Measurements from ENCODE around the gene TSPAN10. TPM values are rescaled to one million over a fixed set of nuclear protein-coding genes. Genes with fewer than 3 reads are reported as not detected.

TSPAN10 gene
- total RNA-seq, 1 donor from 2014 or later, result 1.1 TPM

DNA sequence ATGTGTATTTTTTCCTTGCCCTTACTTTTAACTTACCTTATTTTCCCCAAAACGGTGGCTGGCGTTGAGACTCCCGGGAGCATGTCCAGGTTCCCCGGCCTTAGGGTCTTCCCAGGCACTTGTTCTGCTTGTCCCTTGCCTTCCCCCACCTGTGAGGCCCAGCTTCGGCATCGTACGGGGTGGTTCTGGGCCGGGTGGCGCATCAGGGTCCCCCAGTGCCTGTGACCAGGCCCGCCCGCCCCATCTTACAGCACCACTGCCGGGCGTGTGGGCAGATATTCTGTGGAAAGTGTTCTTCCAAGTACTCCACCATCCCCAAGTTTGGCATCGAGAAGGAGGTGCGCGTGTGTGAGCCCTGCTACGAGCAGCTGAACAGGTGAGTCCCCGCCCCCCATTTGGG lies 54.2 kb downstream of the TSPAN10 start:
- intact Hi-C loops (cut with DNase I), result no loop called here
- no peaks in the 10 kb centered on the region for H3K4me1 ChIP-seq
- TF ChIP-seq, protein P1, sequence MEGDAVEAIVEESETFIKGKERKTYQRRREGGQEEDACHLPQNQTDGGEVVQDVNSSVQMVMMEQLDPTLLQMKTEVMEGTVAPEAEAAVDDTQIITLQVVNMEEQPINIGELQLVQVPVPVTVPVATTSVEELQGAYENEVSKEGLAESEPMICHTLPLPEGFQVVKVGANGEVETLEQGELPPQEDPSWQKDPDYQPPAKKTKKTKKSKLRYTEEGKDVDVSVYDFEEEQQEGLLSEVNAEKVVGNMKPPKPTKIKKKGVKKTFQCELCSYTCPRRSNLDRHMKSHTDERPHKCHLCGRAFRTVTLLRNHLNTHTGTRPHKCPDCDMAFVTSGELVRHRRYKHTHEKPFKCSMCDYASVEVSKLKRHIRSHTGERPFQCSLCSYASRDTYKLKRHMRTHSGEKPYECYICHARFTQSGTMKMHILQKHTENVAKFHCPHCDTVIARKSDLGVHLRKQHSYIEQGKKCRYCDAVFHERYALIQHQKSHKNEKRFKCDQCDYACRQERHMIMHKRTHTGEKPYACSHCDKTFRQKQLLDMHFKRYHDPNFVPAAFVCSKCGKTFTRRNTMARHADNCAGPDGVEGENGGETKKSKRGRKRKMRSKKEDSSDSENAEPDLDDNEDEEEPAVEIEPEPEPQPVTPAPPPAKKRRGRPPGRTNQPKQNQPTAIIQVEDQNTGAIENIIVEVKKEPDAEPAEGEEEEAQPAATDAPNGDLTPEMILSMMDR (IDR thresholded peaks at IDR 0.05), result no peak
- no peaks in the 10 kb centered on the region for H3K27me3 ChIP-seq
- no peak overlapping the region for H3K27ac ChIP-seq
- ATAC-seq, result no peak
- peaks cover 97% of the 10 kb centered on the region for H3K36me3 ChIP-seq
- H3K9me3 ChIP-seq, result no peaks in the 10 kb centered on the region
- no peak for DNase-seq
- no peak overlapping the region for H3K4me3 ChIP-seq

DNA sequence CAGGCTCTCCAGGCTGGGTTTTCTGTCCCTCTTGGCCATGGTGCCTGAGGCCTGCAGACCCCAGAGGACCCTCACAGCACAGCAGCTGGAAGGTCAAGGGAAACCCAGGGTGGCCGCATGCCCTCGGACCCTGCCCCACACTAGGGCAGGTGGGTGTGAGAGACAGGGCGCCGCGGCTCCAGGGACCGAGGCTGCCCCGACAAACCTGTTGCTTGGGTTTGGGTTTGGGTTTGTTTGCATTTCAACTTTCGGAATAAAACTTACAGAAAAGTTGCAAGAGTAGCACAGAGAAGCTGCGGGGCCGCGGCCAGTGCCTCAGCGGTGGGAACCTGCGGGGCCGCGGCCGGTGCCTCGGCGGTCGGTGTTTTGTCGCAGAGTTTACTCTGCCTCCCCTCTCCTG lies 54.6 kb downstream of the TSPAN10 start:
- Histone ChIP-seq H3K4me3 (no peak overlapping the region), H3K27ac (no peak overlapping the region), H3K36me3 (peaks cover 97% of the 10 kb centered on the region), H3K4me1 (no peaks in the 10 kb centered on the region), H3K9me3 (no peaks in the 10 kb centered on the region), H3K27me3 (no peaks in the 10 kb centered on the region)
- ATAC-seq (no peak), DNase-seq (no peak)
- TF ChIP-seq, protein P1 (IDR thresholded peaks at IDR 0.05), result no peak
- intact Hi-C loops (cut with DNase I), result no loop called here

DNA sequence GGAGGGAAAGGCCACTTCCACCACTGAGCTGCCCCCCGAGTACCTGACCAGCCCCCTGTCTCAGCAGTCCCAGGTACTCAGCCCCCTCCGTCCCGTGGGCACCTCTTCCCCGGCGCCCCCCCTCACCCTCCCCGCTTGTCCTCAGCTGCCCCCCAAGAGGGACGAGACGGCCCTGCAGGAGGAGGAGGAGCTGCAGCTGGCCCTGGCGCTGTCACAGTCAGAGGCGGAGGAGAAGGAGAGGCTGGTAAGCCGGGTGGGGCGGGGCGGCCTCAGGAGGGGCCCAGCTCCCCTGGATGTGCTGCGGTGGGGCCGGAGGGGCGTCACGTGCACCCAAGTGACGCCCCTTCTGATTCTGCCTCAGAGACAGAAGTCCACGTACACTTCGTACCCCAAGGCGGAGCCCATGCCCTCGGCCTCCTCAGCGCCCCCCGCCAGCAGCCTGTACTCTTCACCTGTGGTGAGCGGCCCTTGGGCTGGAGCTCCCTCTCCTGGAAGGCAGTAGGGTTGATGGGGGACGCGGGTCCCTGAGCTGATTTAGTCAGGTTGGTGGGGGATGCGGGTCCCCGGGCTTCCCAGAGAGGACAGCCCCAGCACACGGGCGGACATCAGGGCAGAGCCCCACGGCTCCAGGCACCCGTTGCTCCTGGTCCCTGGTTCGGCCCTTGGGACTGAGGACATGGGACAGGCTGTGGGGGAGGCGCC lies 56.7 kb downstream of the TSPAN10 start:
- H3K9me3 ChIP-seq, result no peaks in the 10 kb centered on the region
- H3K27me3 ChIP-seq, result no peaks in the 10 kb centered on the region
- TF ChIP-seq, protein P1 (IDR thresholded peaks at IDR 0.05), result no peak
- H3K4me1 ChIP-seq, result no peaks in the 10 kb centered on the region
- H3K27ac ChIP-seq, result no peak overlapping the region
- intact Hi-C loops (cut with DNase I), result no loop called here
- ATAC-seq, result no peak
- no peak for DNase-seq
- H3K36me3 ChIP-seq, result peaks cover 97% of the 10 kb centered on the region
- H3K4me3 ChIP-seq, result no peak overlapping the region

DNA sequence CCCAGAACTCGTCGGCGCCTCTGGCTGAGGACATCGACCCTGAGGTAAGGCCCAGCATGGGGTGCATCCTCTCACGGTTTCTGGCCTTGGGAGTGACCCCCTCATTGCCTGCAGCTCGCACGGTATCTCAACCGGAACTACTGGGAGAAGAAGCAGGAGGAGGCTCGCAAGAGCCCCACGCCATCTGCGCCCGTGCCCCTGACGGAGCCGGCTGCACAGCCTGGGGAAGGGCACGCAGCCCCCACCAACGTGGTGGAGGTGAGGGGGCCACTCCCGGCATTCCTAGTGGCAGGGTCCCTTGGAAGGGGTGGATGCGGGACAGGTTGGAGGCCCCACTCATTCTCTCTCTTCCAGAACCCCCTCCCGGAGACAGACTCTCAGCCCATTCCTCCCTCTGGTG lies 57.8 kb downstream of the TSPAN10 start:
- DNase-seq, result no peak
- Histone ChIP-seq H3K4me3 (no peak overlapping the region), H3K27me3 (no peaks in the 10 kb centered on the region), H3K9me3 (no peaks in the 10 kb centered on the region), H3K36me3 (peaks cover 97% of the 10 kb centered on the region), H3K27ac (no peak overlapping the region), H3K4me1 (no peaks in the 10 kb centered on the region)
- TF ChIP-seq, protein P1 (IDR thresholded peaks at IDR 0.05), result no peak
- intact Hi-C loops (cut with DNase I), result no loop called here
- ATAC-seq, result no peak

DNA sequence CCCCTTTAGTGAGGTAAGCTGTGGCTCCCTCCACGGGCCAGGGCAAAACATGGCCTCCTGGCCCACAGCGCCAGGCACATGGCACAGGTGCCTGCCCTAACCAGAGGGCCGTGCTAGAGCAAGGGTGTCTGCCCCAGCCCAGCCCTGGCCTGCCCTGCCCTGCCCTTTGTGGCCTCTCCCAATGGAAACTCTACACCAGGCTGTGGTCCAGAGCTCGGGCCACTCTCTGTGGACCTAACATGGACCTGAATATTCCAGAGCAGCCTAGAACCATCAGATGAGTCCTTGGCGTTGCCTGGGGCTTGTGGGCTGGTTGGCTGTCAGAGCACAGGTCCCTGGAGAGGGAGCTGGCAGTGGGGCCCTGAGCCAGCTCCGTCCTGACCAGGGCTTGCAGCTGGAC lies 58.2 kb downstream of the TSPAN10 start:
- ATAC-seq (no peak), DNase-seq (no peak)
- no peak overlapping the region for H3K27ac ChIP-seq
- no peaks in the 10 kb centered on the region for H3K9me3 ChIP-seq
- H3K4me1 ChIP-seq, result no peaks in the 10 kb centered on the region
- H3K27me3 ChIP-seq, result no peaks in the 10 kb centered on the region
- intact Hi-C loops (cut with DNase I), result no loop called here
- TF ChIP-seq, protein P1 (IDR thresholded peaks at IDR 0.05), result no peak
- H3K36me3 ChIP-seq, result peaks cover 96% of the 10 kb centered on the region
- no peak overlapping the region for H3K4me3 ChIP-seq

DNA sequence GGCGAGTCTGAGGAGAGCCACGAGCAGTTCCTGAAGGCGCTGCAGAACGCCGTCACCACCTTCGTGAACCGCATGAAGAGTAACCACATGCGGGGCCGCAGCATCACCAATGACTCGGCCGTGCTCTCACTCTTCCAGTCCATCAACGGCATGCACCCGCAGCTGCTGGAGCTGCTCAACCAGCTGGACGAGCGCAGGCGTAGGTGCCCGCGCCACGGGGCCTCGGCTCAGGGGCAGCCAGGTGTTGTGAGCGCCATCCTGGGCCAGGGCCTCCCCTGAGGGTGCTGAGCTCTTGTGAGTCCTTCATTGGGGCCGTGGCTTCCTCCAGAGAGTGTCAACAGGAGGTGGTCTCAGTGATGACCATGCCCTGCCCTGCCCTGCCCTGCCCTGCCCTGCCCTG lies 58.8 kb downstream of the TSPAN10 start:
- ATAC-seq (no peak), DNase-seq (no peak)
- TF ChIP-seq, protein P1 (IDR thresholded peaks at IDR 0.05), result no peak
- Histone ChIP-seq H3K36me3 (peaks cover 93% of the 10 kb centered on the region), H3K4me3 (no peak overlapping the region), H3K9me3 (no peaks in the 10 kb centered on the region), H3K27ac (no peak overlapping the region), H3K4me1 (peaks cover 1% of the 10 kb centered on the region), H3K27me3 (no peaks in the 10 kb centered on the region)
- intact Hi-C loops (cut with DNase I), result no loop called here

Data from upper lobe of right lung (tissue), 1 donor.